ENCODE data around the gene CFAP46.
"Not testable (repeated sequence)": the region's sequence is repeated elsewhere in the genome, so short reads cannot be mapped to it uniquely, and the experiment has no call there.

Gene CFAP46

GRCh38 chr10:132912713-132913558, 29.4 kb downstream of the CFAP46 start:
- DNase-seq = no peak

- DNase-seq = no peak
These were observed 30.1 kb downstream of the CFAP46 start for GRCh38 chr10:132912225-132912712.

- DNase-seq = no peak
These were observed 30.6 kb downstream of the CFAP46 start for GRCh38 chr10:132911786-132912097.

GRCh38 chr10:132910901-132911785, 31.2 kb downstream of the CFAP46 start:
- DNase-seq = no peak

GRCh38 chr10:132910186-132910880, 32.0 kb downstream of the CFAP46 start:
- no peak for DNase-seq

- no peak for DNase-seq
These were observed 32.8 kb downstream of the CFAP46 start for GRCh38 chr10:132909491-132910071.

GRCh38 chr10:132908621-132909295, 33.6 kb downstream of the CFAP46 start:
- DNase-seq = peak; percentile 6

- DNase-seq = peak; percentile 8
These were observed 34.3 kb downstream of the CFAP46 start for GRCh38 chr10:132907821-132908620.

GRCh38 chr10:132906836-132907235, 35.5 kb downstream of the CFAP46 start:
- DNase-seq = peak; percentile 8

- peak; percentile 9 for DNase-seq
These were observed 36.3 kb downstream of the CFAP46 start for GRCh38 chr10:132906106-132906505.

- peak; percentile 5 for DNase-seq
These were observed 36.7 kb downstream of the CFAP46 start for GRCh38 chr10:132905661-132906060.

- DNase-seq = peak; percentile 15
These were observed 37.3 kb downstream of the CFAP46 start for GRCh38 chr10:132904814-132905649.

- peak; percentile 22 for DNase-seq
These were observed 38.1 kb downstream of the CFAP46 start for GRCh38 chr10:132904181-132904813.

- not testable (repeated sequence) for DNase-seq
These were observed 39.5 kb downstream of the CFAP46 start for GRCh38 chr10:132902656-132903575.

- DNase-seq = no peak
These were observed 41.0 kb downstream of the CFAP46 start for GRCh38 chr10:132901351-132901750.

- DNase-seq = peak; percentile 7
These were observed 42.1 kb downstream of the CFAP46 start for GRCh38 chr10:132900211-132900756.

GRCh38 chr10:132899751-132900065, 42.7 kb downstream of the CFAP46 start:
- DNase-seq = no peak

- peak; percentile 11 for DNase-seq
These were observed 43.2 kb downstream of the CFAP46 start for GRCh38 chr10:132899054-132899750.

Measured in activated CD8-positive, alpha-beta memory T cell treated with anti-CD3 and anti-CD28 coated beads, Interleukin-2, amount 50 U/mL, for 4 hours (primary cell).